Measurements from ENCODE around the gene GTF3C5. TPM values are rescaled to one million over a fixed set of nuclear protein-coding genes. Genes with fewer than 3 reads are reported as not detected.

Gene GTF3C5
- total RNA-seq, 1 experiment from 2014 or later, result 48.3 TPM

DNA sequence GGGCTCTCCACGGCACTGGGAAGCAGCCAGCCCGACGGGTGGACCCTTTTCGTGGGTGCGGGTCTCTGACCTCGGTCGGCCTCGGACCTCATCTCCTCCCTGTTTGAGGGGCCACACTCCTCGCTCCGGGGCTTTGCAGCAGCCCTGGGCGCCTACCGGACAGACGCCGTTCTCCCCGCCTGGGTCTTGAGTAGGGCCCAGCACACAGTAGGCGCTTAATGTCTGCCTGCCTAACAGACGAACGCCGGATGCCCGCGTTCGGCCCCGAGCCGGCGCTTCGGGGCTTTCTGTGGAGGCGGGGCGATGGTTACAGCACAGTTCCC, 842 bp upstream of the GTF3C5 start:
- DNase-seq (ENCODE audit: low read depth), result no peak

GRCh38 chr9:133031130-133031422, 279 bp downstream of the GTF3C5 start:
- no peak for DNase-seq (ENCODE audit: low read depth)

DNA sequence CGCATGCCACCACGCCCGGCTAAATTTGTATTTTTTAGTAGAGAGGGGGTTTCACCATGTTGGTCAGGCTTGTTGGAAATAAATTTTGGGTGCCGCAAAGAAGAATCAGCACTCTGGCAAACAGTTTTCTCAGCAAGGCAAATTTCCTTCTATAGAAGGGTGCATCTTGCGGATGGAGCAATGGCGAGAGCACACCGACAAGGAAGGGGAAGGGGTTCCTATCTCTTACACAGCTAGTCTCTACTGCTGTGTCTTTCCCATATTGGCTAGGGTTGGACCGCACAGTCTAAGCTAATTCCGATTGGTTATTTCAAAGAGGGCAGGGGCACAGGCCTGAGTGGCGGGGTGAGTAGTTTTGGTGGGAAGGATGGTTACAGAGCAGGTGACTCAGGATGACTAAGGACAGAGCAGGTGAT, 707 bp downstream of the GTF3C5 start:
- DNase-seq (ENCODE audit: low read depth), result peak; percentile 4

GRCh38 chr9:133032171-133032570, 1.4 kb downstream of the GTF3C5 start:
- DNase-seq (ENCODE audit: low read depth), result no peak

- DNase-seq (ENCODE audit: low read depth), result no peak
These were observed 4.9 kb downstream of the GTF3C5 start for GRCh38 chr9:133035669-133036068.

DNA sequence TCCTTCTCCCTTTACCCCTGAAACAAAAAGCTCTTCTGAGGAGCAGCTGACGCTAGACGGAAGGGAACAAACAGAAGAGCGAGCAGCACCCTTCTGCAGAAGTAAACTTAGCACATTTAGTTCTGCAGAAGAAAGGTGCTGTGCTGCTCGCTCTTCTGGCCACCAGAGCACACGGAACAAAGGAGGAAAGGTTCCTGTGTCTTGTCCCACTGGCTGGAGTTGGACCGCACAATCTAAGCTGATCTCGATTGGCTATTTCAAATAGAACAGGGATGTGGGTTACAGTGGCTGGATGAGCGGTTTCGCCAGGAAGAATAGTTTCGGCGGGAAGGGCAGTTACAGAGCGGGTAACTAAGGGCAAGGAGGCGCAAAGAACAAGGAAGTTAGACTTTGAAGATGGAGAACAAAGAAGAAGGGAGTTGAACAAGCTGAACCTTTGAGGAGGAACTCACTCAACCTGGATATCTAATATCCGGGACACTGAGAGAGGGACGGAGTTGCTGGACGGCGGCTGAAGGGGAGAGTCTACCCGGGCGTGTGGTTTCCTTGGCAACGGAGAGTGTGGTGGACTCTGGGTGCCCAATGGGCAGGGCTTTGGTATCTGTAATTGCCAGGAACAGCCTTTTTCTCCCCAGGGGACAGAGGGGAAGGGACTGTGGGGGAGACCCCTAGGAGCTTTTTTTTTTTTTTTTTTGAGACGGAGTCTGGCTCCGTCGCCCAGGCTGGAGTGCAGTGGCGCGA, 7.1 kb downstream of the GTF3C5 start:
- DNase-seq (ENCODE audit: low read depth), result no peak

DNA sequence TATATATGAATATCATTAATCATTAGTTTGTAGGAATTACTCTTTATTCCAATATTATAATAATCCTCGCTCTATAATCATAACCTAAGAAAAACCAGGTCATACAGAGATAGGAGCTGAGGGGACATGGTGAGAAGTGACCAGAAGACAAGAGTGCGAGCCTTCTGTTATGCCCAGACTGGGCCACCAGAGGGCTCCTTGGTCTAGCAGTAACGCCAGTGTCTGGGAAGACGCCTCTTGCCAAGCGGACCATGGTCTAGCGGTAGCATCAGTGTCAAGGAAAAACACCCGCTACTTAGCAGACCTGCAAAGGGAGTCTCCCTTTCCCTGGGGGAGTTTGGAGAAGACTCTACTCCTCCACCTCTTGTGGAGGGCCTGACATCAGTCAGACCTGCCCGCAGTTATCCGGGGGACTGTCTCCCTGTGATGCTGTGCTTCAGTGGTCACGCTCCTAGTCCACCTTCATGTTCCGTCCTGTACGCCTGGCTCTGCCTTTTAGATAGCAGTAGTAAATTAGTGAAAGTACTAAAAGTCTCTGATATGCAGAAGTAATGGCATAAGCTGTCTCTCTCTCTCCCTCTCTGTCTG, 10.2 kb downstream of the GTF3C5 start:
- DNase-seq (ENCODE audit: low read depth), result peak; percentile 46

GRCh38 chr9:133041958-133042357, 11.2 kb downstream of the GTF3C5 start:
- no peak for DNase-seq (ENCODE audit: low read depth)

DNA sequence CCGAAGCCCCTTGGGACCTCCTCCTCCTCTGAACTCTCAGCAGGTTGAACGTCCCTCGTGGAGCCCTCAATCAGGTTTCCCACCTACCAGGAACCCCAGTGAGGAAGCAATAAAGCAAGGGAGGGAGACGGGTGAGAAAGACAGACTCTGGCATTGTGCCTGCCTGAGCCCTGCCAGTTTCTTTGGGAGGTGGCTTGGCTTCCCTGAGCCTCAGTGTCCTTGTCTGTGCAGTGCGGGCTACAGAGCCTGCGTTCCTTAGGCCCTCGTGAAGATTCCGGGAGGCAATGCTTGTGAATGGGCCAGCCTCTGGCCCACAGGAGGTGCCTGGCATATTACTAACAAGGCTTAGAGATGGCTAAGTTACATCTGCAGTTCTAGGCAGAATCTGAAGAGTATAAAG, 11.9 kb downstream of the GTF3C5 start:
- DNase-seq (ENCODE audit: low read depth), result no peak

- DNase-seq (ENCODE audit: low read depth), result no peak
These were observed 12.7 kb downstream of the GTF3C5 start for GRCh38 chr9:133043449-133044035.

- DNase-seq (ENCODE audit: low read depth), result no peak
These were observed 13.3 kb downstream of the GTF3C5 start for GRCh38 chr9:133044125-133044524.

DNA sequence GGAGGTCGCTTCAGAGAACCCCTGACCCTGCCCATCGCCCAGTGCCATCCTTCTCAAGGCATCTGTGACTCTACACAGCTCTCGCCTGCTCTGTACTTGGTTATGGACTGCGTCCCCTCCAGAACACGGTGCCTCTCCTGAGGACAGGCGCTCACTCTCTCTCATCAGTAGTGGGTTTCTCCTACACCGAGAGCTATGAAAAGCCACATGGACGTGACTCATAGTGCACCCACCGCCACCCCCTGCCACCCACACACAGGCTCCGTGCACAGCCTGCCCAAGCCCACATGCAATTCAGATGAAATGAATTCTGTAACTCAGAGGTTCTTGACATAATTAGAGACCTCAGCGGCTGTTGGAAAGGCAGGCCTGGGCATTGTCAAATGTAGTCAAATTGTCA, 13.9 kb downstream of the GTF3C5 start:
- DNase-seq (ENCODE audit: low read depth), result no peak

- DNase-seq (ENCODE audit: low read depth), result no peak
These were observed 14.3 kb downstream of the GTF3C5 start for GRCh38 chr9:133045132-133045531.

DNA sequence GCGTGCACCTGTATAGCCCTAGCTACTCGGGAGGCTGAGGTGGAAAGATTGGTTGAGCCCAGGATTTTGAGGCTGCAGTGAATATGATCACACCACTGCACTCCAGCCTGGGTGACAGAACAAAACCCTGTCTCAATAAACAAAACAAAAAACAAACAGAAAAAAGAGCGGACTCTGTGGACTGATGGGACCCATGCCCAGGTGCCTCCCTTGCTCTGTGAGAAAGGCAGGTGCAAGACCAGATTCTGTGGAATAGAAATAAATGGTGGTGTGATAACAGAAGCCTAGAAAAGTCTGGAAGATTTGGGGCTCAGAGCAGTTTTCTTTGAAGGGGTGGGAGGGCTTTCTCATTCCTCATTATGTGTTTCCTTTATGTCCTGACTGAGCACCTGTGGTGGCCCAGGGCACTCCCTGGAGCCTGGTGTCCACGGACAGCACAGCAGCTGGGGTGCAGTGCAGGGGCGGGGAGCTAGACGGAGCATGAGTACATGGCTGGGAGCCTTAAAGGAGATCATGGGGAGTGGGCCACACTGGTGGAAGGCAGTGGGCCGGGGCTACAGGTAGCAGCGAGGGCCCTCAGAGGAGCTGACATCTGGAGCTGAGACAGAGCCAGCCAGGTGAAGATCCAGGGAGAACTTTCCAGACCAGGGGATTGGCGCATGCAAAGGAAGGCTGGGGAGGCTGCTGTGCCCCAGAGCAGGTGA, 15.6 kb downstream of the GTF3C5 start:
- DNase-seq (ENCODE audit: low read depth), result no peak

DNA sequence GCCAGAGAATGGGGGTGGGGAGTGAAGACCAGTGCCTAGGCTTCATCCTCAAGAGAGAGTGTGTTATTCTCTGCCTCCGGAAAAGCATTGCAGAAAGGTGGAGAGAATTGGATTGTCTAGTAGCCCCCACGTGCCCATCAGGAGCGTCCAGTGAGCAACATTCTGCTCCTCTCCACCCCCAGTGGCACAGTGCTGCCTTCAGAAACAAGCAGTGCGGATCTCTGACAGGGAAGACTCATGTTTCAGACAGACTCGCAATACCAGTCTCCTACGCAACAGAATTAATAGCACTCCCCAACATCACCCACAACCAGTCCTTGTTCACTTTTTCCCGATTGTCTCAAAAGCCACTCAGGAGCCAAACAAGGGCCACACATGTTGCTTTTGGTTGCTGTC, 16.1 kb downstream of the GTF3C5 start:
- no peak for DNase-seq (ENCODE audit: low read depth)

DNA sequence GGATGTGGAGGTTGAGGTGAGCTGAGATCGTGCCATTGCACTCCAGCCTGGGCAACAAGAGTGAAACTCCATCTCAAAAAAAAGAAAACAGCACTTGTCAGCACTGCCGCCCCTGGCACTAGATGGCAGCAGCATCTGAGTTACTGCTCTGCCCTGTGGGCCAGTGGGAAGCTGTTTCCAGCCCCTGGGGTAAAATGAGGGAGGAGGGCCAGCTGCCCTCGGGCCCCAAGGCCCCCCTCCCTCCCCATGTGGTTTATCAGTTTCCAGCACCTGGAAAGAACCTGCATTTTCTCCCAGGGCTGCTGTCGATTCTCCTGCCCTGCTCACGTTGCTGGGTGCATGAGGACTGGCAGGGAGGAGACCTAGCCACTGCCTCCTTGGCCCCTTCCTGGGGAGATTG, 17.8 kb downstream of the GTF3C5 start:
- no peak for DNase-seq (ENCODE audit: low read depth)

- no peak for DNase-seq (ENCODE audit: low read depth)
These were observed 18.2 kb downstream of the GTF3C5 start for GRCh38 chr9:133049043-133049442.

DNA sequence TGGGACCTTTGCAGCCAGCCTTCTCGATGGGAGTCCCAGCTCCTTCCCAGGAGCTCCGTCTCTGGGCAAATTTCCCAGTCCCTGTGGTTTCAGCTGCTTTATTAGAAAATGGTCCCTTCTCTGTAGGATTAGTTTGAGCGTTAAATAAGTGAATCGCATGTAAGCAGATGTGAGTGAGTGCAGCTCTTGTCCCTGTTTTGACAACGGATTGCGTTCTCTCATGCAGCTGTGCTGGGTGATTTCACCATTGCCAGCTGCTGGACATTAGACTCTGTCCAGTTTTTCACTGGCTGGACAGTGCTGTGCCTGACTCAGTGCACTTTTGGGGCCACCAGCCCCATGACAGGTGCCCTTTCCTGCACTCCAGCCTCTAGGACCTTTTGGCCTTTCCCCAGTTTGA, 19.3 kb downstream of the GTF3C5 start:
- DNase-seq (ENCODE audit: low read depth), result peak; percentile 32

DNA sequence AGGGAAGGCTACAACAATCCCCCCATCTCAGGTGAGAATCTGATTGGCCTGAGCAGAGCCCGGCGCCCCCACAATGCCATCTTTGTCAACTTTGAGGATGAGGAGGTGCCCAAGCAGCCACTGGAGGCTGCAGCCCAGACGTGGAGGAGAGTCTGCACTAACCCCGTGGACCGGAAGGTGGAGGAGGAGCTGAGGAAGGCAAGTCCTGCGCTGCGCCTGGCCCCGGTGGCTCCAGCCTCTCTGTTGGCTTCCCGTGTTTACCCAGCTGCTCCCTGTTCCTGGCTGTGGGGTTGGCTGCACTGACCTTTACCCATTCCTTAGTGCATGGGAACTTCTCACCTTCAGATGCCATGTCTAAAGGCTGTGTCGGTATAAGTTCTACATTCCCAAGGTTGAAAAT, 20.0 kb downstream of the GTF3C5 start:
- DNase-seq (ENCODE audit: low read depth), result no peak

GRCh38 chr9:133051281-133051900, 20.6 kb downstream of the GTF3C5 start:
- no peak for DNase-seq (ENCODE audit: low read depth)

DNA sequence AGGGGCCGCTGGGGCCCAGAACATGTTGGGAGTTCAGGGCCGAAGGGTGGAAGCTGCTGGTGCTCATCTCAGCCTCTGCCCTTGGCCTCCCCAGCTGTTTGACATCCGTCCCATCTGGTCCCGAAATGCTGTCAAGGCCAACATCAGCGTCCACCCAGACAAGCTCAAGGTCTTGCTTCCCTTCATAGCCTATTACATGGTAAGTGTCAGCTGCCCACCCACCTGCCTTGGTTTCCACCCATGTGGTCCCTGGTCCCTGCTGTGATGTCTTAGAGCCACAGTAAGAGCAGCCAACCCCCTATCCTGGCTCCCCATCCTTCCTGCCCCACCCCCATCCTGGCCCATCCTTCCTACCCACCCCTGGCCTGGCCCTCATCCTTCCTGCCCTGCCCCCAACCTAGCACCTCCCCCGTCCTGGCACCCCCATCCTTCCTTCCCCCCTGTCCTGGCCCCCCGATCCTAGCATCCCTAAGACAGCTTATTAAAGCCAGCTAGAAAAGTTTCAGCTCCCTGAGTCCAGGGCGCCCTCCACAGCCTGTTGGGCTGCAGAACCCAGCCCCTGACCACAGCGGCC, 21.3 kb downstream of the GTF3C5 start:
- DNase-seq (ENCODE audit: low read depth), result no peak

GRCh38 chr9:133054194-133054890, 23.5 kb downstream of the GTF3C5 start:
- DNase-seq (ENCODE audit: low read depth), result no peak
